OCI-LY3 (cell line): ENCODE results near the gene RPS6KA4.

ENCODE experiments used
- EZH2phosphoT487 ChIP-seq: fragments of 200-600 bp; shearing (Covaris generic); IDR thresholded peaks from 2 replicates; pipeline ENCODE4 v1.6.1; 2018; ENCODE audit warnings: antibody characterized with exemption, mixed run types, low read depth
- TF ChIP-seq, protein P1 (sequence below): fragments of 200-600, 300-600 bp; sonication (generic); IDR thresholded peaks from 2 replicates; pipeline ENCODE4 v1.5.1; 2014; ENCODE audit warnings: antibody characterized with exemption, low read length, low read depth

DNA sequence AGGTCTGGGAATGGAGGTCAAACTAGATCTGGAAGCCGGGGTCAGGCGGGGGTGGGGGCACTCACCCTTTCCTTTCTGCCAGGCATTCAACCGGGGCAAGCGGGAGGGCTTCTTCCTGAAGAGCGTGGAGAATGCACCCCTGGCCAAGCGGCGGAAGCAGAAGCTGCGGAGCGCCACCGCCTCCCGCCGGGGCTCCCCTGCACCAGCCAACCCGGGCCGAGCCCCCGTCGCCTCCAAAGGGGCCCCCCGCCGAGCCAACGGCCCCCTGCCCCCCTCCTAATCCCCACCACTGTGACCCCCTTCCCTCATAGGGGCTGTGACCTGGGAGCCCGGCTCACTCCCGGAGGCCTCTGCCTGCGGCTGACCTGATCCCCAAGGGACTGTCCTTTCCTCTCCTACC, 12.2 kb downstream of the RPS6KA4 start:
- TF ChIP-seq, protein P1, sequence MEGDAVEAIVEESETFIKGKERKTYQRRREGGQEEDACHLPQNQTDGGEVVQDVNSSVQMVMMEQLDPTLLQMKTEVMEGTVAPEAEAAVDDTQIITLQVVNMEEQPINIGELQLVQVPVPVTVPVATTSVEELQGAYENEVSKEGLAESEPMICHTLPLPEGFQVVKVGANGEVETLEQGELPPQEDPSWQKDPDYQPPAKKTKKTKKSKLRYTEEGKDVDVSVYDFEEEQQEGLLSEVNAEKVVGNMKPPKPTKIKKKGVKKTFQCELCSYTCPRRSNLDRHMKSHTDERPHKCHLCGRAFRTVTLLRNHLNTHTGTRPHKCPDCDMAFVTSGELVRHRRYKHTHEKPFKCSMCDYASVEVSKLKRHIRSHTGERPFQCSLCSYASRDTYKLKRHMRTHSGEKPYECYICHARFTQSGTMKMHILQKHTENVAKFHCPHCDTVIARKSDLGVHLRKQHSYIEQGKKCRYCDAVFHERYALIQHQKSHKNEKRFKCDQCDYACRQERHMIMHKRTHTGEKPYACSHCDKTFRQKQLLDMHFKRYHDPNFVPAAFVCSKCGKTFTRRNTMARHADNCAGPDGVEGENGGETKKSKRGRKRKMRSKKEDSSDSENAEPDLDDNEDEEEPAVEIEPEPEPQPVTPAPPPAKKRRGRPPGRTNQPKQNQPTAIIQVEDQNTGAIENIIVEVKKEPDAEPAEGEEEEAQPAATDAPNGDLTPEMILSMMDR: no peak
- no peak for TF ChIP-seq EZH2phosphoT487
